ENCODE measurements around the gene SCAP. TPM values are rescaled to one million over a fixed set of nuclear protein-coding genes. Genes with fewer than 3 reads are reported as not detected.

SCAP gene
- polyA plus RNA-seq, 1 of the 3 experiments (the other 2 are of a cell fraction) = 28.0 TPM

GRCh38 chr3:47378869-47379268, 96.9 kb downstream of the SCAP start (continued):
- TF ChIP-seq IRF3 (IDR thresholded peaks at IDR 0.05; ENCODE audit: low read depth, low read length) (no peak), ELF1 (IDR thresholded peaks at IDR 0.05) (no peak)

- Histone ChIP-seq H3F3A (replicated peaks; ENCODE audit: insufficient read depth) (peaks cover 3% of the 10 kb centered on the region), H2AFZ (ENCODE audit: low read depth) (no peak overlapping the region), H3K9me2 (no peaks in the 10 kb centered on the region), H3K36me3 (replicated peaks in 1 of 2; ENCODE audit: control insufficient read depth in 1 of 2, insufficient read depth in 2 of 2, low read length in 1 of 2) (no peaks in the 10 kb centered on the region), H4K20me1 (ENCODE audit: insufficient read depth) (peaks cover 8% of the 10 kb centered on the region), H3K27ac (ENCODE audit: low read depth in 2 of 2, low read length in 1 of 2) (no peak overlapping the region), H3K4me3 (ENCODE audit: low read depth in 2 of 2, low read length in 1 of 2) (no peak overlapping the region), H3K27me3 (ENCODE audit: insufficient read depth) (no peaks in the 10 kb centered on the region), H3K9ac (no peak overlapping the region), H3K4me1 (ENCODE audit: control insufficient read depth in 1 of 2, insufficient read depth in 2 of 2, low read depth in 1 of 2, low read length in 1 of 2) (peaks cover 0 to 9% of the 10 kb centered on the region in 2 experiments; a peak in 1 of 4 replicates), H3K4me2 (no peak overlapping the region), H3K9me3 (no peaks in the 10 kb centered on the region), H3K79me2 (ENCODE audit: insufficient read depth) (peaks cover 32% of the 10 kb centered on the region)
- no peak for DNase-seq
- ChIA-PET POLR2A (interaction anchor here (0.6 kb wide), 1 partner anchor 323 kb away, joined by 5 read pairs; no protein-coding TSS in a partner anchor), CTCF (interaction anchor here (0.9 to 1.0 kb wide), 3 partner anchors 43 to 1059 kb away, joined by 3 read pairs; no protein-coding TSS in a partner anchor)
- no peak for TF ChIP-seq ELF1 (IDR thresholded peaks at IDR 0.05)
- no peak for TF ChIP-seq TAF1 (IDR thresholded peaks at IDR 0.05; ENCODE audit: borderline replicate concordance, low read depth, low read length)
- no peak for TF ChIP-seq REST (IDR thresholded peaks at IDR 0.05; ENCODE audit: low read depth, low read length)
- TF ChIP-seq GABPA (IDR thresholded peaks at IDR 0.05; ENCODE audit: low read depth) = no peak
- TF ChIP-seq RXRA (IDR thresholded peaks at IDR 0.05; ENCODE audit: borderline replicate concordance, low read depth) = no peak
- TF ChIP-seq MXI1 (IDR thresholded peaks at IDR 0.05; ENCODE audit: low read depth, low read length) = no peak
- TF ChIP-seq PBX3 (IDR thresholded peaks at IDR 0.05) = no peak
- no peak for TF ChIP-seq SMC3 (IDR thresholded peaks at IDR 0.05; ENCODE audit: low read depth, low read length)
- TF ChIP-seq EP300 (IDR thresholded peaks at IDR 0.05; ENCODE audit: borderline replicate concordance in 1 of 2, low read depth in 1 of 2, low read length in 1 of 2) = no peak
- TF ChIP-seq USF1 (IDR thresholded peaks at IDR 0.05; ENCODE audit: borderline replicate concordance, low read depth) = no peak
- no peak for TF ChIP-seq CHD2 (IDR thresholded peaks at IDR 0.05; ENCODE audit: low read length, partially characterized antibody)
- TF ChIP-seq JUND (IDR thresholded peaks at IDR 0.05) = no peak
- 96% methylated on average over 2 of the region's 2 CpGs for WGBS (ENCODE audit: low lambda C conversion rate)
These were observed 98.6 kb downstream of the SCAP start for GRCh38 chr3:47377186-47377585.

Measured in SK-N-SH (cell line).